Fibroblast of pulmonary artery (primary cell): ENCODE measurements around the gene CAMTA1.

Experiments
- DNase-seq: peaks from one replicate; pipeline ENCODE4 v3.0.0-alpha.2; 2010; ENCODE audit warnings: low read depth
- H3K4me3 ChIP-seq: replicated peaks from 2 replicates; pipeline ENCODE4 v1.5.1; 2011; ENCODE audit warnings: low read depth, mild to moderate bottlenecking, control low read depth, low read length, moderate library complexity
- CTCF ChIP-seq: IDR thresholded peaks from 2 replicates; pipeline ENCODE4 v1.5.1; 2011; ENCODE audit warnings: mild to moderate bottlenecking, control low read depth, low read length, inconsistent platforms; ENCODE audit errors: missing control alignments

Gene CAMTA1

GRCh38 chr1:7438921-7439655 lies 653.8 kb downstream of the CAMTA1 start:
- no peak for DNase-seq
- TF ChIP-seq CTCF: no peak
- no peak overlapping the region for H3K4me3 ChIP-seq

GRCh38 chr1:7440154-7440553 lies 654.9 kb downstream of the CAMTA1 start:
- no peak overlapping the region for H3K4me3 ChIP-seq
- no peak for TF ChIP-seq CTCF
- DNase-seq: no peak

- no peak overlapping the region for H3K4me3 ChIP-seq
- no peak for DNase-seq
- no peak for TF ChIP-seq CTCF
These were observed 656.0 kb downstream of the CAMTA1 start for GRCh38 chr1:7441143-7441841.

GRCh38 chr1:7442036-7442435 lies 656.8 kb downstream of the CAMTA1 start:
- no peak overlapping the region for H3K4me3 ChIP-seq
- no peak for DNase-seq
- TF ChIP-seq CTCF: no peak

- no peak overlapping the region for H3K4me3 ChIP-seq
- TF ChIP-seq CTCF: no peak
- no peak for DNase-seq
These were observed 657.7 kb downstream of the CAMTA1 start for GRCh38 chr1:7442918-7443317.

- no peak overlapping the region for H3K4me3 ChIP-seq
- DNase-seq: no peak
- no peak for TF ChIP-seq CTCF
These were observed 659.1 kb downstream of the CAMTA1 start for GRCh38 chr1:7444363-7444762.
